IMR-90 (cell line): ENCODE results near the gene GPSM1. TPM values are rescaled to one million over a fixed set of nuclear protein-coding genes. Genes with fewer than 3 reads are reported as not detected.

Source experiments
- ATAC-seq: fragments of 200-7000 bp; cut with Tn5 transposase; 2 replicates; pipeline ENCODE4 v1.9.1; 2020; ENCODE audit warnings: low read depth, mild to moderate bottlenecking, moderate library complexity
- BruUV-seq: library from RNA; stranded (reverse); fragments of 400-500 nt; replicated peaks from 2 replicates; lab custom pipeline; 2021; lab: Mats Ljungman, UMichigan
- CTCF ChIA-PET: fragments of 300-600 bp; formaldehyde crosslinking; extraction: SDS; loops from one replicate; lab custom pipeline; 2021; ENCODE audit warnings: antibody characterized with exemption; lab: Yijun Ruan, JAX
- POLR2A ChIA-PET: fragments of 300-600 bp; sonication (Branson Sonifier 250); formaldehyde crosslinking; loops from one replicate; lab custom pipeline; 2022; ENCODE audit warnings: antibody characterized with exemption; ENCODE audit not compliant: unreplicated experiment; lab: Charles Lee
- DNase-seq: peaks from one replicate; pipeline ENCODE4 v3.0.0; 2013
- H2AFZ ChIP-seq: replicated peaks from 2 replicates; pipeline ENCODE3; 2013; ENCODE audit warnings: low read length, mild to moderate bottlenecking; ENCODE audit not compliant: poor library complexity
- H2AK5ac ChIP-seq: 2 replicates; pipeline ENCODE4 v1.6.1; 2013; ENCODE audit warnings: low read depth, low read length, inconsistent platforms
- H2AK9ac ChIP-seq: replicated peaks from 2 replicates; pipeline ENCODE3; 2013; ENCODE audit warnings: mild to moderate bottlenecking, low read depth, low read length, moderate library complexity; ENCODE audit not compliant: poor library complexity
- H2BK120ac ChIP-seq: 2 replicates; pipeline ENCODE4 v1.6.1; 2013; ENCODE audit warnings: low read depth, low read length, inconsistent platforms
- H2BK15ac ChIP-seq: 3 replicates; pipeline ENCODE4 v1.6.1; 2013; ENCODE audit warnings: low read depth, low read length, inconsistent platforms
- H2BK20ac ChIP-seq: 2 replicates; pipeline ENCODE4 v1.6.1; 2013; ENCODE audit warnings: low read depth, mild to moderate bottlenecking, inconsistent platforms, low read length, moderate library complexity
- H2BK5ac ChIP-seq: 2 replicates; pipeline ENCODE4 v1.6.1; 2013; ENCODE audit warnings: mild to moderate bottlenecking, low read depth, low read length, inconsistent platforms; ENCODE audit not compliant: poor library complexity, severe bottlenecking
- H3K14ac ChIP-seq: replicated peaks from 2 replicates; pipeline ENCODE4 v1.6.1; 2013; ENCODE audit warnings: low read depth, low read length, inconsistent platforms
- H3K18ac ChIP-seq: 2 replicates; pipeline ENCODE4 v1.6.1; 2013; ENCODE audit warnings: low read depth, low read length, control low read depth
- H3K23ac ChIP-seq: 2 replicates; pipeline ENCODE4 v1.6.1; 2013; ENCODE audit warnings: low read depth, low read length, inconsistent platforms
- H3K27ac ChIP-seq: 2 replicates; pipeline ENCODE4 v1.5.1; 2013; ENCODE audit warnings: mild to moderate bottlenecking, control low read depth, low read length; ENCODE audit not compliant: insufficient read depth
- H3K27me3 ChIP-seq: 2 replicates; pipeline ENCODE4 v1.6.1; 2013; ENCODE audit warnings: low read length; ENCODE audit not compliant: control insufficient read depth, insufficient read depth
- H3K36me3 ChIP-seq: 2 replicates; pipeline ENCODE4 v1.6.1; 2013; ENCODE audit warnings: low read length, mixed read lengths; ENCODE audit not compliant: control insufficient read depth, insufficient read depth
- H3K4ac ChIP-seq: 2 replicates; pipeline ENCODE4 v1.6.1; 2013; ENCODE audit warnings: low read depth, low read length, inconsistent platforms
- H3K4me1 ChIP-seq: 2 replicates; pipeline ENCODE4 v1.6.1; 2013; ENCODE audit warnings: low read length, mixed read lengths; ENCODE audit not compliant: control insufficient read depth, insufficient read depth
- H3K4me2 ChIP-seq: 2 replicates; pipeline ENCODE4 v1.6.1; 2013; ENCODE audit warnings: low read depth, mild to moderate bottlenecking, control low read depth, low read length, moderate library complexity
- H3K4me3 ChIP-seq: 2 replicates; pipeline ENCODE4 v1.5.1; 2013; ENCODE audit warnings: low read depth, mild to moderate bottlenecking, control low read depth, low read length, moderate library complexity; ENCODE audit not compliant: insufficient read depth
- H3K56ac ChIP-seq: 2 replicates; pipeline ENCODE4 v1.6.1; 2013; ENCODE audit warnings: low read length, inconsistent platforms; ENCODE audit not compliant: insufficient read depth; ENCODE audit errors: extremely low read depth
- H3K79me1 ChIP-seq, 2 experiments: 2 replicates each; pipeline ENCODE4 v1.6.1; 2013; ENCODE audit warnings: low read length in 2 of 2, inconsistent platforms in 1 of 2, low read depth in 1 of 2
- H3K9ac ChIP-seq: 2 replicates; pipeline ENCODE4 v1.6.1; 2013; ENCODE audit warnings: low read depth, low read length, control low read depth
- H3K9me1 ChIP-seq: 2 replicates; pipeline ENCODE4 v1.6.1; 2013; ENCODE audit warnings: low read length, inconsistent platforms; ENCODE audit not compliant: insufficient read depth
- H3K9me3 ChIP-seq: 2 replicates; pipeline ENCODE4 v1.6.1; 2013; ENCODE audit warnings: low read length; ENCODE audit not compliant: control insufficient read depth, insufficient read depth
- H4K20me1 ChIP-seq: 2 replicates; pipeline ENCODE4 v1.6.1; 2013; ENCODE audit warnings: low read length, inconsistent platforms; ENCODE audit not compliant: insufficient read depth
- H4K5ac ChIP-seq: 2 replicates; pipeline ENCODE4 v1.6.1; 2013; ENCODE audit warnings: mild to moderate bottlenecking, low read depth, low read length, control low read depth
- H4K8ac ChIP-seq, 2 experiments: 2 replicates each; pipeline ENCODE4 v1.6.1; 2013; ENCODE audit warnings: low read depth in 2 of 2, low read length in 2 of 2, control low read depth in 1 of 2, inconsistent platforms in 1 of 2
- H4K91ac ChIP-seq: 2 replicates; pipeline ENCODE4 v1.6.1; 2013; ENCODE audit warnings: low read depth, low read length, inconsistent platforms; ENCODE audit not compliant: insufficient read depth
- BHLHE40 ChIP-seq: fragments of 150-350 bp; IDR thresholded peaks from 2 replicates; pipeline ENCODE4 v1.6.1; 2016; ENCODE audit warnings: mild to moderate bottlenecking, low read depth, low read length
- MAFK ChIP-seq: IDR thresholded peaks from 2 replicates; pipeline ENCODE4 v1.6.1; 2012; ENCODE audit warnings: low read depth, low read length, improper control_type of control experiment
- MXI1 ChIP-seq: IDR thresholded peaks from 2 replicates; pipeline ENCODE4 v1.6.1; 2012; ENCODE audit warnings: low read depth, mild to moderate bottlenecking, low read length, moderate library complexity, borderline replicate concordance
- RAD21 ChIP-seq: IDR thresholded peaks from 2 replicates; pipeline ENCODE4 v1.6.1; 2012; ENCODE audit warnings: low read length, improper control_type of control experiment
- RCOR1 ChIP-seq: IDR thresholded peaks from 2 replicates; pipeline ENCODE4 v1.6.1; 2012; ENCODE audit warnings: mild to moderate bottlenecking, low read length, improper control_type of control experiment; ENCODE audit not compliant: insufficient replicate concordance
- WGBS, 2 experiments: methylation state at CpG; one replicate each; pipeline versions ENCODE4 v1.1.5 to v1.1.7; 2013; ENCODE audit warnings: missing lambda C conversion rate in 2 of 2; ENCODE audit not compliant: insufficient read length in 1 of 2; ENCODE audit errors: extremely low coverage in 2 of 2; 5-methylcytosine and 5-hydroxymethylcytosine counted together
- dilution Hi-C: fragments of 300-500 bp; cut with HindIII; formaldehyde crosslinking; loops from one replicate; pipeline ENCODE4 v1.14.3; 2018; ENCODE audit warnings: low sequenced_read_pairs; ENCODE audit not compliant: unreplicated experiment
- in situ Hi-C: fragments of 300-500 bp; cut with MboI; formaldehyde crosslinking; loops from 3 replicates; pipeline ENCODE4 v1.14.3; 2019; ENCODE audit warnings: low sequenced_read_pairs, inconsistent platforms, mixed read lengths
- intact Hi-C: fragments of 100-400 bp; cut with micrococcal nuclease; formaldehyde crosslinking; loops from 2 replicates; pipeline ENCODE4 v1.10.0; 2022
- polyA plus RNA-seq, 3 experiments: library from polyadenylated mRNA; depleted of rRNA; stranded (reverse); fragments of >200 nt; gene quantifications; 2 replicates each; pipeline ENCODE4 v1.2.3, GENCODE V29; 2012; ENCODE audit warnings: low replicate concordance in 1 of 3
- total RNA-seq: library from RNA; depleted of rRNA; stranded (reverse); fragments of >200 nt; gene quantifications from 2 replicates; pipeline ENCODE4 v1.2.3, GENCODE V29; 2012
- TF ChIP-seq, protein P1 (sequence below): conservative IDR thresholded peaks from 2 replicates; pipeline ENCODE4 v1.5.1; 2012; ENCODE audit warnings: mild to moderate bottlenecking, low read depth, low read length, improper control_type of control experiment

GPSM1 gene
- total and polyA plus RNA-seq, 2 of the 4 experiments (the other 2 are of a cell fraction) = 28.7 to 71.2 TPM

DNA sequence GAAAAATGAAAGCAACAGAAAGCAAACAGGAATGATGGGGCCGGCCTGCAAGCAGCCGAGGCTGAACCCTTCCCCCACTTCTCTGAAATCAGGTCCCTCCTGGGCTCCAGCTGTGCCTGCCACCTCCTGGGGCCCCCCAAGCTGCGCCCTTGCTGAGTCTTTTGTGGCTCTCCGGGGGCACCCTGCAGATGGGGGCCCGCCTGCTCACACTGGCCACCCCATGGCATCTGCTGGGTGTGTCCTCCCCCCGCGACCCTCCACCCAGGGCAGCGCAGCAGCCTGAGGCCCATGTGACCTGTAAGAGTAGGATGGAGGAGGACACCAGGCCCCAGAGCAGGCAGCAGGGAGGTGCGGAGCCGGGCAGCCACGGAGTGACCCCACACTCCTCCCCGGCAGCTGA lies 5.7 kb downstream of the GPSM1 start:
- no TSS peak for BruUV-seq
- Histone ChIP-seq H3K23ac (no peak overlapping the region), H4K20me1 (peaks cover 91% of the 10 kb centered on the region), H2BK15ac (no peak overlapping the region), H3K4me1 (peaks cover 27% of the 10 kb centered on the region), H3K56ac (no peak overlapping the region), H2BK120ac (no peak overlapping the region), H4K8ac (no peak overlapping the region), H2BK20ac (no peak overlapping the region), H3K4ac (no peak overlapping the region), H3K9me1 (peaks cover 6% of the 10 kb centered on the region; the same call in 1 of the 2 replicates), H3K14ac (no peak overlapping the region; the same call in 1 of the 2 replicates), H3K4me3 (no peak overlapping the region), H3K27ac (no peak overlapping the region), H2AK5ac (no peak overlapping the region), H4K91ac (no peak overlapping the region), H3K9ac (no peak overlapping the region), H2AK9ac (no peak overlapping the region), H3K18ac (no peak overlapping the region), H4K5ac (no peak overlapping the region), H3K79me1 (peaks cover 4 to 72% of the 10 kb centered on the region in 2 experiments), H3K9me3 (no peaks in the 10 kb centered on the region), H2BK5ac (no peak overlapping the region), H3K4me2 (no peak overlapping the region), H3K36me3 (peaks cover 59% of the 10 kb centered on the region), H3K27me3 (no peaks in the 10 kb centered on the region), H2AFZ (no peak overlapping the region)
- DNase-seq (no peak), ATAC-seq (no peak)
- in situ Hi-C loops = no loop called here
- WGBS, 2 experiments = 100% methylated on average over 6 of the region's 12 CpGs; no CpG with 5 or more reads in 1 of the 2 experiments
- POLR2A ChIA-PET = interaction anchor here (0.6 kb wide), 1 partner anchor 57 kb away, joined by 3 read pairs; no protein-coding TSS in a partner anchor
- intact Hi-C loops = no loop called here
- TF ChIP-seq RAD21 (no peak), MXI1 (no peak), MAFK (no peak), BHLHE40 (no peak), RCOR1 (no peak)
- TF ChIP-seq, protein P1, sequence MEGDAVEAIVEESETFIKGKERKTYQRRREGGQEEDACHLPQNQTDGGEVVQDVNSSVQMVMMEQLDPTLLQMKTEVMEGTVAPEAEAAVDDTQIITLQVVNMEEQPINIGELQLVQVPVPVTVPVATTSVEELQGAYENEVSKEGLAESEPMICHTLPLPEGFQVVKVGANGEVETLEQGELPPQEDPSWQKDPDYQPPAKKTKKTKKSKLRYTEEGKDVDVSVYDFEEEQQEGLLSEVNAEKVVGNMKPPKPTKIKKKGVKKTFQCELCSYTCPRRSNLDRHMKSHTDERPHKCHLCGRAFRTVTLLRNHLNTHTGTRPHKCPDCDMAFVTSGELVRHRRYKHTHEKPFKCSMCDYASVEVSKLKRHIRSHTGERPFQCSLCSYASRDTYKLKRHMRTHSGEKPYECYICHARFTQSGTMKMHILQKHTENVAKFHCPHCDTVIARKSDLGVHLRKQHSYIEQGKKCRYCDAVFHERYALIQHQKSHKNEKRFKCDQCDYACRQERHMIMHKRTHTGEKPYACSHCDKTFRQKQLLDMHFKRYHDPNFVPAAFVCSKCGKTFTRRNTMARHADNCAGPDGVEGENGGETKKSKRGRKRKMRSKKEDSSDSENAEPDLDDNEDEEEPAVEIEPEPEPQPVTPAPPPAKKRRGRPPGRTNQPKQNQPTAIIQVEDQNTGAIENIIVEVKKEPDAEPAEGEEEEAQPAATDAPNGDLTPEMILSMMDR = no peak
- CTCF ChIA-PET = interaction anchor here (0.6 kb wide), 1 partner anchor 39 kb away, joined by 3 read pairs; no protein-coding TSS in a partner anchor
- dilution Hi-C loops = no loop called here
